HG03521 (cell line): ENCODE data around the gene GEN1.

Source experiments
- ATAC-seq: cut with Tn5 transposase; IDR thresholded peaks from one replicate; pipeline ENCODE4 v1.9.1; 2021; ENCODE audit warnings: mild to moderate bottlenecking, moderate library complexity; ENCODE audit not compliant: unreplicated experiment

Gene GEN1

DNA sequence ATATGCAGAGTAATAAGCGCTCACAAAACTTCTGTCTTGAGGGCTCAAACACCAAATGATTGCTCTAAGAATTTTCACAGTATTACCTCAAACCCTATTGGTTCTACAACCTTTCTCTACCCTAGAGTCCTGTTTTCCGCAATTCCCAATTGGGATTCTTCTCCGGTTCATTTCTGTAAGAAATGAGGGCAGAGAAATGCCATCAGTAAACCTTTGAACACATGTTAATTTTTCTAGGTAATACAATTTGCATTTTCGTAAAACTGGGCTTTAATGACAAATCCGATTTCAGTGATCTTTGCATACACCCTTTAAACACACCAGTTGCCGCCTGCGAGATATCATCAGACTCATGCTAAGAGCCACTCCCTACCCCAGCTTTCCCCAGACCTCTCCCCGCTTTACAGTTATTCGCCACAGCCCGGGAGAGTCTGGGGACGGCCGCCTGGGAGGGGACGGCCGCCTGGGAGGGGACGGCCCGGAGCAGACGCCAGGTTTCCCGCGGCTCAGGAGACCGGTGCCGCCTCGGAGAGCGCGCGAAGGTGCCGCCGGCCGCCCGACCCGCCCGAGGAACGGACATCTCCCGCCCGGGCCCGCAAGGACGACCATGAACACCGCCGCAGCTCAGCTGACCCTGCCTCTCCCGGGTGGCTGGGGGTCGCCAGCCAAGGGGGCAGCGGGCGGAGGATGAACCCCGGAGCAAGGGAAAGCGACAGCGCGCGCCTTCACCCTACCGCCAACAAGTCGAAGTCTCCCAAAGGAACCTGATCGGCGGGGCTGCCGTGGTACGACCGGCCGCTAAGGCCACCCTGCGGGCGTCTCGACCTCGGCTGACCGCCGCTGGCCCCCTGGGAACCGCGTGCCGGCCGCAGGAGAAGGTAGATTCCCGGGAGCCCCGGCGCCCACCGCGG is 791 bp upstream of the GEN1 start:
- peak; percentile 33 for ATAC-seq

DNA sequence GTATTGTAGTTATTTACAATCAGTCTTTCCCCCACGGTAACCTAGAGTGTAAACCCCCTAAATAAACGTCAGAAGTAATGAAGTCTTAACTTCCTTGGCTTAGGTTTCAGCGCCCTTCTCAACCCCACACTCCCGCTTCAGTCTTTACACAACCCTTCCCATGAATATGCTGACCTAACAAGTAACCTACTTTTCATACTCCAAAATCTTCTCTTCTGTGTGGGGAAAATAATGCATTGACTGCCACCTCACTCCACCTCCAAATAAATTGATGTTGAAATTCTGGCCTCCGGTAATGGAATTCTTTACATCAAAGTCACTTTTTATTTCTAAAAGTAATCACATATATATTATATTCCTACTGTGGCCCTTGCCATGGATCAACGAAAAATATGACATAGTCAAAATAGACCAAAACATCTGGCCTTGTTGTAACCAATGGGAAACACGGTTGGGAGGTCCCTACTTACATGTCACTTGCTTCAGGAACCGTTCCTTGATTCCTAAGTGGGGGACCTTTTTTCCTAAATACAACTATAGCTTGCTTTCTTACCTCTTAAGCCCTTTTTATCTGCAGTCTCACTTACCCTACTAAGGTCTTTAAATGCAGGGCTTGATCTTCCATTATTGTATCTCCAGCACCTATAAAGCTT is 961 bp downstream of the GEN1 start:
- ATAC-seq: no peak

DNA sequence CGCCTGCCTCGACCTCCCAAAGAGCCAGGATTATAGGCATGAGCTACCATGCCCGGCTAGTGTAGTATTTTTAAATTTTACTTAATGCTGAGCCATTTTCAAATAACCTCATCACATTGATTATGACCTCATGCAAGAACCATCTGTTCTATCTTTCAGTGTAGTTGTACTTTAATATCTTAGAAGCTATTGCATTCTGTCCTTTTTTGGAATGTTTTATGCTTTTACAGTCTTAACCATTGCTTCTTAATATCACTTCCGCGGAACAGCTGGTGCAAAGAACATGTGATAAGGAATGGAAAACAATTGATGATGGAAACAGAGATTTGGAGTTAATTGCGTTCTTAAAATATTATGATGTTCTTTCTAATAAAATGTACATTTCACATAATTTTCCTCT is 2.7 kb downstream of the GEN1 start:
- no peak for ATAC-seq

DNA sequence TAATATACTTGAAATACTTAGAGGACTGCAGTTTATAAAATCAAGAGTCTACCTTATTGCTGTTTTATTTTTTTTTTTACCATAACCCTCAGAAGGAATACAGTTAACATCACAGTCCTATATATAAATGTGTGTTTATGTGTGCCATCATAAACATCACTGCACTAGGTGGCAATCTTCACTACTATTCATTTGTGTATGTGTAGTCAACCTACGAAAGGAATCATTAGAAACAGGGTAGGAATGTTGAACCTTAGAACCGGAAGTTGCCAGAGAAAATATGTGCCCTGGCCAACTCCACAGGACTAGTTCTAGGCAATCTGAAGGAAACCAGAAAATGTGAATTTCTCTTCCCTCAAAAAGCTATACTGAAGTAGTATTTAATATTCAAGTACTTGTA is 3.4 kb downstream of the GEN1 start:
- no peak for ATAC-seq

DNA sequence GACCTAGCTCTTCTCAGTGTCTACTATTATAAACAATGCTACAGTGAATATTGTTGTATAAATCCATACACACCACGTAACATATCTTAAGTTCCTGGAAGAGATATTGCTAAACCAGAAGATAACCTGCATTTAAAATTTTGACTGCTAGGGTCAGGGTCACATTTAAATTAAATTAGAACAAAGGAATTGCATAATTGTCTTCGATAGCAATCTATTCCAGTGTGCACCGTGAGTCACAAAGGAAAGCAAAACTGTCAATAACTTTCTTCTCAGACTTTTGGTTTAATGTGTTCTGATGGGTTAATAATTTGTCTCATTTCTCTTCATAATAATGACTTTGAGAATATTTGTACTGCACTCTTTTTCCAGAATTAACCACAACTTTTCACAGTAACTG is 4.2 kb downstream of the GEN1 start:
- no peak for ATAC-seq

DNA sequence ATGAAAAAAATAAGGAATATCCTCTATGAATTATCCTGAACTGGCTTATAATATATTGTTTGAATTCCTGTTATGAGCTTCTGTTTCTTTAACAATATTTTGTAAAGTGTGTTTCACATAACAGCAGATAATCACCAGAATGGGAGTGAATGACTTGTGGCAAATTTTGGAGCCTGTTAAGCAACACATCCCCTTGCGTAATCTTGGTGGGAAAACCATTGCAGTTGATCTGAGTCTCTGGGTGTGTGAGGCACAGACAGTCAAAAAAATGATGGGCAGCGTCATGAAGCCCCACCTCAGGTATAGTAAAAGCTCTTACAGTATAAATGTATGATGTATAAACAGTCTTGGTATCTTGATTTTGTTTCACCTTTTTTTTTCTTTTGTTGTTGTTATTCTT is 5.9 kb downstream of the GEN1 start:
- ATAC-seq: no peak

DNA sequence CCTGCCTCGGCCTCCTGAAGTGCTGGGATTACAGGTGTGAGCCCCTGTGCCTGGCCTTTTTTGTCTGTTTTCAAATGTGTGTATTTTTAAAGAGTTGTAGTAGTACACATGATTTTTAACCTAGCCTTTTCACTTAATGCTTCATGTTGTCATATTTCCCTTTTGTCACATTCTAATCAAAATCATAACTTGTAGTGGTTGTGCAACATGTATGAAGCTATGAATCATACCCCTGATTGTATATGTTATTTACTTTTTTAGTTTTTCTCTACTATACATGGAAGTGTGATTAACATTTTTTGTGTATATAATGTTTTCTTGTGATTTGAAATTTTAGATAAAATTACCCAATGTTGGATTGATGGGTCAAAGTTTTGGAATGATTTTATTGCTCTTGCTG is 8.5 kb downstream of the GEN1 start:
- ATAC-seq: no peak

DNA sequence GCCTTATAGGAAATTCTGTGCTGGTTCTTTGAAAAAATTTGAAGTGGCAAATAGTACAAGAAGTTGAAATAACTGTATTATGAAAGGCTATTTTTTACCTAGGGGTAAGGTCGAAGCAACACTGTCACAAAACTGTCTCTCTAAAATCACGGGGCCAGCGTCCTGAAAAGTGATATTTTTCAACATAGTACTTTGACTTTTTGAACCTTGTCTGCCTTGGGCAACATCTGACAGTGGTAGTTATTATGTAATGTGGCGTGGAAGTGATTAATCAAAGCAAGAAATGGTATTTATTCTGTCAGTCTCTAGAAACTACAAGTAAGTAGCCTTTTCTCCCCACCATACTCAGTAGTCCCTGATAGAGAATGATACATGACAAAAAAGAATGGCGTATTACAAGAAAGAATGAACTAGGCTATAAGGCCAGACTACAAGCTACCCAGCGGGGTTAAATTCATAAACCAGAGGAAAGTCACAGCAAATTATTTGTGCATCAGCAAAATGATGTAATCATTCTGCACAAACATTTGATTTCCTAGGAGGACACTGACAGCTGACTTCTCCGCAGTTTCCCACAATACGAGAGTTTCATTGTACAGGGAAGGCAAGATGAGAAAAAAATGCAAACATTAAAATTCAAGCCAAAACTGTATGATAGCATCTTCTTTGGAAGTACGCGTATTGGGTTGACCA is 9.8 kb downstream of the GEN1 start:
- ATAC-seq: no peak

DNA sequence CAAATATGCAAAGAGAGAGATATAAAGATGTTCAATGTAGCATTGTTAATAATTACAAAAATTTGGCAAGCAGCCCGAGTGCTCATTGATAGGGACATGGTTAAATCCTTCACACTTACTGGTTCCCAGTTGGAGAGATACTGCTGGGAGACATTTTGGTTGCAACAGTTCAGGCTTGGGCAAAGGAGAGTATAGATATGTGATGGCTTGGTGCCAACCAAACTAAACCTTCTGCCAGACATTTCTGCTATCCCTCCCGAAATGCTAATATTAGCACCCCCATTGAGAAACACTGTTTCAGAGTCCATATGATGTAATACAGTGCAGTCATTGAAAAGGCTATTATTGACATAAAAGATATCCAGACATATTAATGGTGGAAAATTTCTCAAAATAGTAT is 11.5 kb downstream of the GEN1 start:
- no peak for ATAC-seq

DNA sequence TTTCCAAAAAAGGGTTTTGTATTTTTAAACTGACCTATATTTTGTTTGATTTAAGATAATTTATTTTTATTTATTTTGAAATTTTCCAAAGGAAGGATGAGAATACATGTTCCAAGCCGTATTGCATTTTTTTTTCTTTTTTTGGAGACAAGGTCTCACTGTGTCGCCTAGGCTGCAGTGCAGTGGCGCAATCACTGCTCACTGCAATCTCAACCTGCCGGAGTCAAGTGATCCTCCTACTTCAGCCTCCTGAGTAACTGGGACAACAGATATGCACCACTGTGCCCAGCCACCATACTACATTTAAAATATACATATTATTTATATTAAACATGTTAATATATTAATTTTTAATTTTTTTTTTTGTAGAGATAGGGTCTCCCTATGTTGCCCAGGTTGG is 15.0 kb downstream of the GEN1 start:
- ATAC-seq: no peak

DNA sequence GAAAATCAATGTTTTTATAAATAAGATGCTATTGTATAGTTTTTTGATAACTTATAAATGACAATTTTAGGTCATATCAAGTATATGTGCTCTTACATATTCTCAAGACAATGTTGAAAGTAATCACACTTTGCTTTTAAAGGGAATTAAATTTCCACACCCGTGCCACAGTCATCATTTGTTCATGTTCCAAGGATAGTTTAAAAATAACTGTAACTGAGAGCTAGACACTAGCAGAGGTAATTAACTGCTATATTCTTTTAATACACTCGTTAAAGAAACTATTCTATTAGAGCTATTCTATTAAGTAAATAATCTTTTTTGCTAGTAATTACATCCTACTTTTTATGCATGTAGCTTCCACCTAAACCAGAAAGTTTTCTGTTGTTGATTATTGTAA is 18.0 kb downstream of the GEN1 start:
- no peak for ATAC-seq

DNA sequence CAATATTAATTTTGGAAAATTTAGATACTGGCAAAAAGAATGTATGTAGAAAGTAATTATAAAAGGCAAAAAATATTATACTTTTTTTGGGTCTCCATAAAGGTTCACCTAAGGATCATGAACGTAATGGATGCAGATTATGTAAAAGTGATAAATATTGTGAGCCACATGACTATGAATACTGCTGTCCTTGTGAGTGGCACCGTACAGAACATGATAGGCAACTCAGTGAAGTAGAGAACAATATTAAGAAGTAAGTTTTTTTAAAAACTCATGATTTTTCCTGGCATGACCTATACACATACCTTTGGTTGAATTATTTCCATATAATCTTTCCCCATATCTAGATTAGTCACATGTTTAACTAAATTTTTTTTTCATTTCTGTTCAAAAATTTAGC is 18.6 kb downstream of the GEN1 start:
- no peak for ATAC-seq

DNA sequence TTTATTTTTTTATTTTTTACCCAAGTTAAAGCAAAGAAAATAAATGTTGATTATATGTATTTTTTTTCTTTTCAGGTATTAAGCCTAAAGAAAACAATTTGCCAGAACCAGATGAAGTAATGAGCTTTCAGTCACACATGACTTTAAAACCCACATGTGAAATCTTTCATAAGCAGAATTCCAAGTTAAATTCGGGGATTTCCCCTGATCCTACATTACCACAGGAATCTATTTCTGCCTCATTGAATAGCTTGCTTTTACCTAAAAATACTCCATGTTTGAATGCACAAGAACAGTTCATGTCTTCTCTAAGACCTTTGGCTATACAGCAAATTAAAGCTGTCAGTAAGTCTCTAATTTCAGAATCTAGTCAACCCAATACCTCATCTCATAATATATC is 26.6 kb downstream of the GEN1 start:
- no peak for ATAC-seq

DNA sequence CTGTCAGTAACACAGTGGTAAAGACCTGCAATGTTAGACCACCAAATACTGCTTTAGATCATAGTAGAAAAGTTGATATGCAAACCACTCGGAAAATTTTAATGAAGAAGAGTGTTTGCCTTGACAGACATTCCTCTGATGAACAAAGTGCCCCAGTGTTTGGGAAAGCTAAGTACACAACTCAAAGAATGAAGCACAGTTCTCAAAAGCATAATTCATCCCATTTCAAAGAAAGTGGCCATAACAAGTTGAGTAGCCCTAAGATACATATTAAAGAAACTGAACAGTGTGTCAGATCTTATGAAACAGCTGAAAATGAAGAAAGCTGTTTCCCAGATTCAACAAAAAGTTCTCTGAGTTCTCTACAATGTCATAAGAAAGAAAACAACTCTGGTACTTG is 27.5 kb downstream of the GEN1 start:
- ATAC-seq: no peak

DNA sequence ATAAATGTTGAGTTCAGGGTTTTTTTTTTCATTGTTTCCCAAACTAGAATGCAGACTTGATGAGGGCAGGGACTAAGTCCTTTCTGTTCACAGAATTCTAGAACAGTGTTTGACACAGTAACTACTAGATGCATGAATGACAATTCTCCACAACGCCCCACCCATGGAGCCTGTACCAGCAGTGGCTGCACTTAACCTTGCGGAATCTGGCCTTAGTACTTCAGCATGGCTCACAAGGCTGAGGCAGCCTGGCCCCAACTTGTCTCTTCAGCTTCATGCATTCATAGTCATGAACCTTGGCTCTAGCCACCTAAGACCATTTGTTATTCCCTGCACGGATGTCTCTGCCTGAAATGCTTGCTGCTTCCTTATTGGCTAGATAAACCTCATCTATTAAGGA is 32.8 kb downstream of the GEN1 start:
- ATAC-seq: no peak

DNA sequence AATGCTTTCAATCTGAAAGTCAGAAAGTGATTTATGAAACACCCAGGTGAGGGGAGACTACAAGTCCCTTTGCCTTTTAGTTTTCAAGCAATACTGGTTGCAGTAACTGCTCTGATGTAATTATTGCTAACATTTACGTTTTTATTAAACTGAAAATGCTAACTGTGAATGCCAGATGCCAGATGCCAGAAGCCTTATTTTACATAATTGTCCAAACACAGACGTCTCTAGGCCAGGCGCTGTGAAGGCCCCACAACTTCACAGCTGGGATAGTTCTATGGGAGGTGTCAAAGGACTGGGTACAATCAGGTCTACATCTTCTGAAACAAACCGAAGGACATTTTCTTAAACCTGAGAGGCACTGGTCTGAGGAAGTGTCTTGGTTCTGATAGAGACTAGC is 34.8 kb downstream of the GEN1 start:
- ATAC-seq: no peak

DNA sequence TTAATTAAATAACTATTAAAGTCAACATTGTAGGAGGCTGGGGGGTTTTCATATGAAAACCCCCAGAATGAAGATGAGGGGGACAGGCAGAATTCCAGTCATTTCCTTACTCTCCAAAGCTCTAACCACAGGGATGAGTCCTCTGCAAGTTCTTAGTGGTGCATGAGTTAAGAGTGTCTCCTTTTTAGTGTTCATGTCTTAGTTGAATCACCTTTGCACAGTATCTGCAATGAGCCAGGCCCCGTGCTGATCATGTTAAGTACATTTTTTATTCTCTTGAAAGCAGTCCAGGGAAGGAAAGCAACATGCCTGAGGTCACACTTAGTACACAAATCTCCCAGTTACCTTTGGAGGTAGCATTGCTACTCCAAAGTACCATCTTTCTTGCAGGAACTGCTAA is 36.6 kb downstream of the GEN1 start:
- ATAC-seq: no peak

DNA sequence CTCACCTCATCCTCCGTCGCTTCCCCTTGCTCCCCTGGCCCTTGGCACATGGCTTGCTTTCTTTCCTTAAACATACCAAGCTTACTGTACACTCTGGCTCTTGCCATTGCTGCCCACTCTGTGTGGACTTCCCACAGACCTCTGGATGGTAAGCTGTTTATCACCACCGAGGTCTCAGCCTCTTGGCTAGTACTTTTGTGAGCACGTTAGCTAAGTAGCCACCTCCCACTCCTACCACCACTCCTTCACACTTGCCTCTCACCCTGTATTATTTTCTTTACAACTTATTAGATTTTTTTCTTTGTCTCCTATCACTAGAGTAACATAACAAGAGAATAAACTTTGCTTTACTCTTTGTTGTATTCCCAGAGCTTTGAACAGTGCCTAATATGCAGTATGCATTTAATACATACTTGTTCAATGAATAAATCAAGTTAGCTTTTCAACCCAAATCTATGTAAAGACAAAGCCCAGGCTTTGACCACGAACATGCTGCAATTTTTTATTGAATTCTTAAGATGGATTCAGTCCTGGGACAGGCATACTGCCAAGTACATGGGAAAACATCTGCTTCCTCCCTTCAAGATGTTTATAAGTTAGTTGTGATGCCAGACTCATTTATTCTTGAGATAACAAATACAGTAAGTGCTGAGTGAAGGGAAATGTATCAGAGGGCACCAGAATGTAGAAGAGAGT is 37.3 kb downstream of the GEN1 start:
- ATAC-seq: no peak

DNA sequence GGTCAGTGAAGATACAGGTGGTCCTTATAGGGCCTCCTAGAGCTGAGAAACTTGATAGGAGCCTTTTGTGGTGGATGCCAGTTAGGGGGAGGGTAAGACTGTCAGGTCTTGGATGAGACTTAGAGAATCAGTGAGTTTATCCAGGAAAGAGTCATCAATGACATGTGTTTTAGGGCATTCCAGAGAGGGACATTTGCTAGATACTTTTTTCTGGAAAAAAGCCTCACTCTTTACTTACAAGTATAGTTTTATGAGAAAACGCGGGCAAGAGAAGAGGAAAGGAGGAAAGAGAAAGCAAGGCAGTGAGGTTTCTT is 37.8 kb downstream of the GEN1 start:
- no peak for ATAC-seq

DNA sequence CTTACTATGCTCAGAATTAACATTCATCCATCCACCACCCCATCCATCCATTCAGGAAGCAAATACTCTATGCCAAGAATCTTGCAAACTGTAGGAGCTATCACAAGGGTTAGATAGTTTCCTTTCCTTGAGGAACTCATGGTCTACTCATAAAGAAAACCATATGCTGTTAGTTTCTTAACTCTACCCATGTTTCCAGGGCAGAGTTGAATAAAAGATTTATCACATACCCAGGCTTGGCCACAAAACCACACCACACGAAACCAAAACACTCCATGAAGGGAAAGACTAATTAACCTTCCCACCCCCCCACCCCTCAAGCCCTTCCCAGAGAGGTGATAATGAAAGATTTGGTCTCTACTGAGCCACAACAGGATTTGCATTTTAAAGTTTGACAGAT is 38.6 kb downstream of the GEN1 start:
- no peak for ATAC-seq

DNA sequence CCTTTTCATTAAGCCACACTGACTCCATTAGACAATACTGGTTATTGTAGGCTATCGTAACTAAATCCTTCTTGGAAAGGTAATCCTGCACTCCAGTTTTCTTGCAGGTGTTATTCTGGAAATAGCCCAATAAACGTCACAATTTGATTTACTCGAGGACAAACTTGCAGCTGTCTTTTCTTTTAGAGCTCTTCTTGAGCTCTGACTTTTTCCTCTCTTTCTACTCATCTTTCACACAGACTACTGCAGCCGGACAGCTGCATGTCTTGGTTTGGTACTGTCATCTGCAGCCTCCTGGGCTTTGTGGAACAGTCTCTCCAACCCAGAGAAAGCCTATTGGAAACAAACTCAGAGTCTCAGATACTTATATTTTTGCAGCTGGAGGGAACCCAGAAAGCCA is 39.4 kb downstream of the GEN1 start:
- no peak for ATAC-seq
